Measurements from ENCODE around the gene SIPA1L3.

SIPA1L3 gene

GRCh38 chr19:38072776-38073750 is 166.1 kb downstream of the SIPA1L3 start:
- TF ChIP-seq TCF12 (IDR thresholded peaks at IDR 0.05; ENCODE audit: low read depth) (no peak), CREB1 (IDR thresholded peaks at IDR 0.05; ENCODE audit: low read depth) (no peak), EGR1 (IDR thresholded peaks at IDR 0.05) (no peak), NFIC (IDR thresholded peaks at IDR 0.05) (no peak), USF1 (IDR thresholded peaks at IDR 0.05) (no peak), TAF1 (IDR thresholded peaks at IDR 0.05; ENCODE audit: low read depth) (no peak), TEAD4 (IDR thresholded peaks at IDR 0.05) (no peak), CEBPB (IDR thresholded peaks at IDR 0.05) (no peak), REST (IDR thresholded peaks at IDR 0.05; ENCODE audit: low read depth) (no peak), MAX (IDR thresholded peaks at IDR 0.05) (no peak), YY1 (IDR thresholded peaks at IDR 0.05; ENCODE audit: low read depth) (no peak), FOXM1 (IDR thresholded peaks at IDR 0.05; ENCODE audit: borderline replicate concordance, low read depth) (no peak), ZBTB7A (IDR thresholded peaks at IDR 0.05; ENCODE audit: low read depth) (no peak), EP300 (IDR thresholded peaks at IDR 0.05; ENCODE audit: borderline replicate concordance) (no peak), RAD21 (IDR thresholded peaks at IDR 0.05; ENCODE audit: low read depth) (no peak)

GRCh38 chr19:38073841-38074685 is 167.1 kb downstream of the SIPA1L3 start:
- no peak for TF ChIP-seq CREB1 (IDR thresholded peaks at IDR 0.05; ENCODE audit: low read depth)
- no peak for TF ChIP-seq ZBTB7A (IDR thresholded peaks at IDR 0.05; ENCODE audit: low read depth)
- TF ChIP-seq RAD21 (IDR thresholded peaks at IDR 0.05; ENCODE audit: low read depth), result no peak
- TF ChIP-seq TCF12 (IDR thresholded peaks at IDR 0.05; ENCODE audit: low read depth), result no peak
- TF ChIP-seq EGR1 (IDR thresholded peaks at IDR 0.05), result no peak
- no peak for TF ChIP-seq USF1 (IDR thresholded peaks at IDR 0.05)
- TF ChIP-seq TEAD4 (IDR thresholded peaks at IDR 0.05), result no peak
- no peak for TF ChIP-seq MAX (IDR thresholded peaks at IDR 0.05)
- TF ChIP-seq NFIC (IDR thresholded peaks at IDR 0.05), result no peak
- TF ChIP-seq FOXM1 (IDR thresholded peaks at IDR 0.05; ENCODE audit: borderline replicate concordance, low read depth), result no peak
- no peak for TF ChIP-seq EP300 (IDR thresholded peaks at IDR 0.05; ENCODE audit: borderline replicate concordance)
- no peak for TF ChIP-seq TAF1 (IDR thresholded peaks at IDR 0.05; ENCODE audit: low read depth)

GRCh38 chr19:38076337-38076736 is 169.3 kb downstream of the SIPA1L3 start:
- TF ChIP-seq TEAD4 (IDR thresholded peaks at IDR 0.05), result no peak
- no peak for TF ChIP-seq RAD21 (IDR thresholded peaks at IDR 0.05; ENCODE audit: low read depth)
- TF ChIP-seq TAF1 (IDR thresholded peaks at IDR 0.05; ENCODE audit: low read depth), result no peak
- TF ChIP-seq USF1 (IDR thresholded peaks at IDR 0.05), result no peak
- no peak for TF ChIP-seq EGR1 (IDR thresholded peaks at IDR 0.05)
- TF ChIP-seq REST (IDR thresholded peaks at IDR 0.05; ENCODE audit: low read depth), result no peak
- TF ChIP-seq YY1 (IDR thresholded peaks at IDR 0.05; ENCODE audit: low read depth), result no peak
- no peak for TF ChIP-seq NFIC (IDR thresholded peaks at IDR 0.05)
- TF ChIP-seq EP300 (IDR thresholded peaks at IDR 0.05; ENCODE audit: borderline replicate concordance), result no peak
- TF ChIP-seq MAX (IDR thresholded peaks at IDR 0.05), result no peak
- no peak for TF ChIP-seq TCF12 (IDR thresholded peaks at IDR 0.05; ENCODE audit: low read depth)
- no peak for TF ChIP-seq CREB1 (IDR thresholded peaks at IDR 0.05; ENCODE audit: low read depth)
- no peak for TF ChIP-seq ZBTB7A (IDR thresholded peaks at IDR 0.05; ENCODE audit: low read depth)
- TF ChIP-seq FOXM1 (IDR thresholded peaks at IDR 0.05; ENCODE audit: borderline replicate concordance, low read depth), result no peak
- TF ChIP-seq CEBPB (IDR thresholded peaks at IDR 0.05), result no peak

Measured in Ishikawa (cell line).